Measurements from ENCODE around the gene WHRN. TPM values are rescaled to one million over a fixed set of nuclear protein-coding genes. Genes with fewer than 3 reads are reported as not detected.

WHRN gene
- total RNA-seq, 4 donors from 2014 or later, result 8.4 to 12.9 (median 11.0) TPM

- no peak for TF ChIP-seq CTCF (IDR thresholded peaks at IDR 0.05)
These were observed 130.3 kb downstream of the WHRN start for GRCh38 chr9:114374936-114375335.

GRCh38 chr9:114373960-114374730 lies 131.1 kb downstream of the WHRN start:
- no peak overlapping the region for H3K4me3 ChIP-seq
- peaks cover 0 to 41% (median 4%) of the 10 kb centered on the region in 3 donors for H3K4me1 ChIP-seq
- no peaks in the 10 kb centered on the region for H3K9me3 ChIP-seq
- H3K27me3 ChIP-seq, result no peaks in the 10 kb centered on the region
- TF ChIP-seq POLR2A (IDR thresholded peaks at IDR 0.05) (no peak), POLR2AphosphoS5 (IDR thresholded peaks at IDR 0.05) (no peak), EP300 (IDR thresholded peaks at IDR 0.05) (no peak), CTCF (IDR thresholded peaks at IDR 0.05) (no peak)
- peaks cover 0 to 64% of the 10 kb centered on the region in 2 donors for H3K36me3 ChIP-seq
- no peak for ATAC-seq
- no peak overlapping the region for H3K27ac ChIP-seq
- WGBS, 2 donors (ENCODE audit: low coverage in 1 of 2), result 89 to 95% methylated on average over 4 to 8 of the region's 16 CpGs

More at GRCh38 chr9:114374936-114375335, 130.3 kb downstream of the WHRN start:
- Histone ChIP-seq H3K27me3 (no peaks in the 10 kb centered on the region), H3K36me3 (peaks cover 0 to 71% of the 10 kb centered on the region in 2 donors), H3K4me1 (peaks cover 0 to 43% (median 4%) of the 10 kb centered on the region in 3 donors), H3K9me3 (no peaks in the 10 kb centered on the region), H3K27ac (no peak overlapping the region), H3K4me3 (no peak overlapping the region)
- WGBS, 2 donors (ENCODE audit: low coverage in 1 of 2), result 82 to 90% methylated on average over 7 to 8 of the region's 9 CpGs
- no peak for ATAC-seq

GRCh38 chr9:114372921-114373448 lies 132.3 kb downstream of the WHRN start:
- H3K27me3 ChIP-seq, result no peaks in the 10 kb centered on the region
- no peaks in the 10 kb centered on the region for H3K9me3 ChIP-seq
- ATAC-seq, result peak; percentile 58
- H3K27ac ChIP-seq, result peak overlapping the region in 3 of 4 donors; percentile 48 to 58 (median 54)
- peaks cover 0 to 64% of the 10 kb centered on the region in 2 donors for H3K36me3 ChIP-seq
- TF ChIP-seq POLR2A (IDR thresholded peaks at IDR 0.05) (no peak), EP300 (IDR thresholded peaks at IDR 0.05) (no peak), CTCF (IDR thresholded peaks at IDR 0.05) (no peak), POLR2AphosphoS5 (IDR thresholded peaks at IDR 0.05) (no peak)
- no CpG with 5 or more reads among the region's 9 CpGs for WGBS, 2 donors (ENCODE audit: low coverage in 1 of 2)
- H3K4me3 ChIP-seq, result no peak overlapping the region
- H3K4me1 ChIP-seq, result peaks cover 0 to 32% (median 4%) of the 10 kb centered on the region in 3 donors

- Histone ChIP-seq H3K27ac (peak overlapping the region in 3 of 4 donors; percentile 48 to 58 (median 54)), H3K4me1 (peaks cover 0 to 32% (median 4%) of the 10 kb centered on the region in 3 donors), H3K4me3 (no peak overlapping the region), H3K27me3 (no peaks in the 10 kb centered on the region), H3K36me3 (peaks cover 0 to 65% of the 10 kb centered on the region in 2 donors), H3K9me3 (no peaks in the 10 kb centered on the region)
- no peak for TF ChIP-seq EP300 (IDR thresholded peaks at IDR 0.05)
- no peak for TF ChIP-seq CTCF (IDR thresholded peaks at IDR 0.05)
- TF ChIP-seq POLR2A (IDR thresholded peaks at IDR 0.05), result no peak
- TF ChIP-seq POLR2AphosphoS5 (IDR thresholded peaks at IDR 0.05), result peak; percentile 3
- peak; percentile 37 for ATAC-seq
- WGBS, 2 donors (ENCODE audit: low coverage in 1 of 2), result 40 to 42% methylated on average over 2 to 3 of the region's 14 CpGs
These were observed 133.0 kb downstream of the WHRN start for GRCh38 chr9:114371973-114372917.

Measured in gastroesophageal sphincter (tissue), 4 donors.